Astrocyte of the hippocampus (primary cell): ENCODE measurements around the gene ZNF207.
"Not testable (repeated sequence)": the region's sequence is repeated elsewhere in the genome, so short reads cannot be mapped to it uniquely, and the experiment has no call there.

Experiments
- DNase-seq: peaks from one replicate; pipeline ENCODE4 v3.0.0; 2011; ENCODE audit warnings: low read depth, low spot score

ZNF207 gene

GRCh38 chr17:32335046-32335445, 14.9 kb upstream of the ZNF207 start:
- DNase-seq = peak; percentile 31

- DNase-seq = peak; percentile 84
Measured at GRCh38 chr17:32335687-32336086, 14.3 kb upstream of the ZNF207 start.

GRCh38 chr17:32341141-32341856, 8.7 kb upstream of the ZNF207 start:
- peak; percentile 38 for DNase-seq

GRCh38 chr17:32341857-32342602, 7.9 kb upstream of the ZNF207 start, which contains the start of gene C17orf75:
C17orf75 (minus strand) TSS chr17:32342173; CDS start chr17:32342139, 34 bp downstream.
- DNase-seq = peak; percentile 88

- DNase-seq = no peak
Measured at GRCh38 chr17:32342603-32343325, 7.2 kb upstream of the ZNF207 start.

GRCh38 chr17:32345951-32346600, 3.9 kb upstream of the ZNF207 start:
- no peak for DNase-seq

- DNase-seq = no peak
Measured at GRCh38 chr17:32348483-32348800, 1.5 kb upstream of the ZNF207 start.

- peak; percentile 32 for DNase-seq
Measured at GRCh38 chr17:32349503-32349853, 479 bp upstream of the ZNF207 start.

- peak; percentile 62 for DNase-seq
Measured at GRCh38 chr17:32350666-32351418, 885 bp downstream of the ZNF207 start.

GRCh38 chr17:32352734-32353133, 2.8 kb downstream of the ZNF207 start:
- DNase-seq = not testable (repeated sequence)

GRCh38 chr17:32355649-32356377, 5.9 kb downstream of the ZNF207 start:
- DNase-seq = no peak

- DNase-seq = no peak
Measured at GRCh38 chr17:32356378-32356743, 6.4 kb downstream of the ZNF207 start.

- DNase-seq = no peak
Measured at GRCh38 chr17:32356750-32357149, 6.8 kb downstream of the ZNF207 start.

- DNase-seq = no peak
Measured at GRCh38 chr17:32357615-32358014, 7.7 kb downstream of the ZNF207 start.

GRCh38 chr17:32361270-32361669, 11.3 kb downstream of the ZNF207 start:
- no peak for DNase-seq

GRCh38 chr17:32370426-32370825, 20.5 kb downstream of the ZNF207 start:
- no peak for DNase-seq

- DNase-seq = no peak
Measured at GRCh38 chr17:32382526-32383223, 32.7 kb downstream of the ZNF207 start.

GRCh38 chr17:32383926-32384434, 34.0 kb downstream of the ZNF207 start:
- DNase-seq = no peak

- DNase-seq = no peak
Measured at GRCh38 chr17:32385121-32385520, 35.2 kb downstream of the ZNF207 start.

- DNase-seq = no peak
Measured at GRCh38 chr17:32385971-32386370, 36.0 kb downstream of the ZNF207 start.
